ENCODE data around the gene FGFR2. TPM values are rescaled to one million over a fixed set of nuclear protein-coding genes. Genes with fewer than 3 reads are reported as not detected.

FGFR2 gene
- total and polyA plus RNA-seq, 2 of the 4 experiments (the other 2 are of a cell fraction): not detected

DNA sequence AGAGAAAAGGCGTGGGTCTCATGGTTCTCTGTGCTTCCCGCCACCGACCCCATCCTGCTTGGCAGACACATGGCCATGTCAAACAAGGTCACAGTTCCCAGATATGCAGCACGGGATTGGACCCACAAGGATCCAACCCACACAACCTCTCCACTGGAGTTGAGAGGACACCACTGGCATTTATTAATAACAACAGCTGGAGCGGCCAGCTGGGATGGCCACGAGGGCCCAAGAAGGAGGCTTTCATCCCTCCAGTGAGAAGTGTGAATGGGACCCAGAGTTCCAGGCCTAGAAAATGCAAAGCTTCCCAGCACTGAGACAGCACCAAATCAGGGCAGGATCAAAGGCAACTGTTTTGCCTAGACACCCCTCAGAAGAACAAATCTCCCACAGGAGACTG is 31.5 kb downstream of the FGFR2 start:
- in situ Hi-C loops (cut with MboI; ENCODE audit: low sequenced_read_pairs) (no loop called here), dilution Hi-C loops (cut with HindIII; ENCODE audit: low sequenced_read_pairs, unreplicated experiment) (no loop called here), intact Hi-C loops (cut with micrococcal nuclease) (no loop called here)
- H3K4me1 ChIP-seq (ENCODE audit: control insufficient read depth, insufficient read depth, low read length): no peaks in the 10 kb centered on the region
- BruUV-seq (replicated peaks): no TSS peak
- H3K4me3 ChIP-seq (ENCODE audit: insufficient read depth, low read depth, low read length): no peak overlapping the region
- no peaks in the 10 kb centered on the region for H3K36me3 ChIP-seq (ENCODE audit: control insufficient read depth, insufficient read depth, low read length)
- H3K27me3 ChIP-seq (ENCODE audit: control insufficient read depth, insufficient read depth, low read length): no peaks in the 10 kb centered on the region
- WGBS, 2 experiments (ENCODE audit: extremely low coverage in 2 of 2, insufficient read length in 1 of 2): 0% methylated on average over 1 of the region's 6 CpGs; no CpG with 5 or more reads in 1 of the 2 experiments
- H3K9ac ChIP-seq (ENCODE audit: low read depth, low read length): no peak overlapping the region
- no peaks in the 10 kb centered on the region for H4K20me1 ChIP-seq (ENCODE audit: insufficient read depth, low read length)
- H4K91ac ChIP-seq (ENCODE audit: insufficient read depth, low read depth, low read length): no peak overlapping the region
- no peak overlapping the region for H3K4me2 ChIP-seq (ENCODE audit: low read depth, low read length)
- no peak overlapping the region for H2BK15ac ChIP-seq (ENCODE audit: low read depth, low read length)
- no peak overlapping the region for H3K27ac ChIP-seq (ENCODE audit: insufficient read depth, low read length)
- no peak overlapping the region for H3K18ac ChIP-seq (ENCODE audit: low read depth, low read length)
- peaks cover 28% of the 10 kb centered on the region for H3K9me3 ChIP-seq (ENCODE audit: control insufficient read depth, insufficient read depth, low read length)
- H3K9me1 ChIP-seq (ENCODE audit: insufficient read depth, low read length): no peaks in the 10 kb centered on the region
- H2AK5ac ChIP-seq (ENCODE audit: low read depth, low read length): no peak overlapping the region
- no peak overlapping the region for H4K5ac ChIP-seq (ENCODE audit: low read depth, low read length)
- H2BK5ac ChIP-seq (ENCODE audit: low read depth, low read length, poor library complexity, severe bottlenecking): no peak overlapping the region
- ATAC-seq (ENCODE audit: low read depth) (no peak), DNase-seq (no peak)
- H3K23ac ChIP-seq (ENCODE audit: low read depth, low read length): no peak overlapping the region
- H3K4ac ChIP-seq (ENCODE audit: low read depth, low read length): no peak overlapping the region
- no peak overlapping the region for H2BK20ac ChIP-seq (ENCODE audit: low read depth, low read length)
- H3K79me1 ChIP-seq (ENCODE audit: low read depth in 1 of 2, low read length in 2 of 2): no peaks in the 10 kb centered on the region
- CTCF ChIA-PET: no interaction called here
- POLR2A ChIA-PET (ENCODE audit: unreplicated experiment): no interaction called here
- H2AFZ ChIP-seq (replicated peaks; ENCODE audit: low read length, poor library complexity): no peak overlapping the region
- no peak overlapping the region for H2BK120ac ChIP-seq (ENCODE audit: low read depth, low read length)
- H3K14ac ChIP-seq (replicated peaks; ENCODE audit: low read depth, low read length): no peak overlapping the region
- no peak overlapping the region for H3K56ac ChIP-seq (ENCODE audit: extremely low read depth, insufficient read depth, low read length)
- no peak overlapping the region for H2AK9ac ChIP-seq (replicated peaks; ENCODE audit: low read depth, low read length, poor library complexity)
- no peak for TF ChIP-seq SMC3 (IDR thresholded peaks at IDR 0.05; ENCODE audit: low read depth, low read length)
- TF ChIP-seq FOS (IDR thresholded peaks at IDR 0.05; ENCODE audit: low read depth, low read length): no peak
- no peak for TF ChIP-seq CHD1 (IDR thresholded peaks at IDR 0.05; ENCODE audit: low read depth, low read length)
- TF ChIP-seq POLR2A (IDR thresholded peaks at IDR 0.05; ENCODE audit: low read depth, low read length): no peak
- no peak for TF ChIP-seq MAFK (IDR thresholded peaks at IDR 0.05; ENCODE audit: low read depth, low read length)
- no peak for TF ChIP-seq BHLHE40 (IDR thresholded peaks at IDR 0.05; ENCODE audit: low read depth, low read length)
- TF ChIP-seq NFE2L2 (IDR thresholded peaks at IDR 0.05; ENCODE audit: low read depth, low read length): no peak
- TF ChIP-seq RFX5 (IDR thresholded peaks at IDR 0.05; ENCODE audit: low read depth, low read length): no peak
- TF ChIP-seq, protein P1, sequence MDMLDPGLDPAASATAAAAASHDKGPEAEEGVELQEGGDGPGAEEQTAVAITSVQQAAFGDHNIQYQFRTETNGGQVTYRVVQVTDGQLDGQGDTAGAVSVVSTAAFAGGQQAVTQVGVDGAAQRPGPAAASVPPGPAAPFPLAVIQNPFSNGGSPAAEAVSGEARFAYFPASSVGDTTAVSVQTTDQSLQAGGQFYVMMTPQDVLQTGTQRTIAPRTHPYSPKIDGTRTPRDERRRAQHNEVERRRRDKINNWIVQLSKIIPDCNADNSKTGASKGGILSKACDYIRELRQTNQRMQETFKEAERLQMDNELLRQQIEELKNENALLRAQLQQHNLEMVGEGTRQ (IDR thresholded peaks at IDR 0.05; ENCODE audit: low read depth, low read length): no peak
- no peak for TF ChIP-seq MAZ (IDR thresholded peaks at IDR 0.05; ENCODE audit: borderline replicate concordance, low read depth, low read length)
- no peak for TF ChIP-seq RCOR1 (IDR thresholded peaks at IDR 0.05; ENCODE audit: insufficient replicate concordance, low read length)
- TF ChIP-seq RAD21 (IDR thresholded peaks at IDR 0.05; ENCODE audit: low read length): no peak
- TF ChIP-seq MXI1 (IDR thresholded peaks at IDR 0.05; ENCODE audit: borderline replicate concordance, low read depth, low read length): no peak
- TF ChIP-seq CEBPB (IDR thresholded peaks at IDR 0.05; ENCODE audit: low read depth, low read length): no peak
- TF ChIP-seq, protein P2, sequence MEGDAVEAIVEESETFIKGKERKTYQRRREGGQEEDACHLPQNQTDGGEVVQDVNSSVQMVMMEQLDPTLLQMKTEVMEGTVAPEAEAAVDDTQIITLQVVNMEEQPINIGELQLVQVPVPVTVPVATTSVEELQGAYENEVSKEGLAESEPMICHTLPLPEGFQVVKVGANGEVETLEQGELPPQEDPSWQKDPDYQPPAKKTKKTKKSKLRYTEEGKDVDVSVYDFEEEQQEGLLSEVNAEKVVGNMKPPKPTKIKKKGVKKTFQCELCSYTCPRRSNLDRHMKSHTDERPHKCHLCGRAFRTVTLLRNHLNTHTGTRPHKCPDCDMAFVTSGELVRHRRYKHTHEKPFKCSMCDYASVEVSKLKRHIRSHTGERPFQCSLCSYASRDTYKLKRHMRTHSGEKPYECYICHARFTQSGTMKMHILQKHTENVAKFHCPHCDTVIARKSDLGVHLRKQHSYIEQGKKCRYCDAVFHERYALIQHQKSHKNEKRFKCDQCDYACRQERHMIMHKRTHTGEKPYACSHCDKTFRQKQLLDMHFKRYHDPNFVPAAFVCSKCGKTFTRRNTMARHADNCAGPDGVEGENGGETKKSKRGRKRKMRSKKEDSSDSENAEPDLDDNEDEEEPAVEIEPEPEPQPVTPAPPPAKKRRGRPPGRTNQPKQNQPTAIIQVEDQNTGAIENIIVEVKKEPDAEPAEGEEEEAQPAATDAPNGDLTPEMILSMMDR (conservative IDR thresholded peaks at IDR 0.05; ENCODE audit: low read depth, low read length): no peak
- TF ChIP-seq, protein P3, sequence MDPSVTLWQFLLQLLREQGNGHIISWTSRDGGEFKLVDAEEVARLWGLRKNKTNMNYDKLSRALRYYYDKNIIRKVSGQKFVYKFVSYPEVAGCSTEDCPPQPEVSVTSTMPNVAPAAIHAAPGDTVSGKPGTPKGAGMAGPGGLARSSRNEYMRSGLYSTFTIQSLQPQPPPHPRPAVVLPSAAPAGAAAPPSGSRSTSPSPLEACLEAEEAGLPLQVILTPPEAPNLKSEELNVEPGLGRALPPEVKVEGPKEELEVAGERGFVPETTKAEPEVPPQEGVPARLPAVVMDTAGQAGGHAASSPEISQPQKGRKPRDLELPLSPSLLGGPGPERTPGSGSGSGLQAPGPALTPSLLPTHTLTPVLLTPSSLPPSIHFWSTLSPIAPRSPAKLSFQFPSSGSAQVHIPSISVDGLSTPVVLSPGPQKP (IDR thresholded peaks at IDR 0.05; ENCODE audit: borderline replicate concordance, low read depth, low read length): no peak
- no peak overlapping the region for H4K8ac ChIP-seq (ENCODE audit: low read depth in 2 of 2, low read length in 2 of 2)

Data from IMR-90 (cell line).